WTC11 (cell line): ENCODE measurements around the gene RGS9. TPM values are rescaled to one million over a fixed set of nuclear protein-coding genes. Genes with fewer than 3 reads are reported as not detected.

Experiments
- CREB1 ChIP-seq: sonication (generic); formaldehyde crosslinking; IDR thresholded peaks from 2 replicates; pipeline ENCODE4 v1.8.0; 2023; ENCODE audit warnings: mild to moderate bottlenecking, missing genetic modification reagents
- CREM ChIP-seq: sonication (generic); formaldehyde crosslinking; IDR thresholded peaks from 2 replicates; pipeline ENCODE4 v1.8.1; 2022; ENCODE audit warnings: mild to moderate bottlenecking, missing genetic modification reagents, moderate library complexity
- EMX1 ChIP-seq: fragments of 250-450 bp; sonication (Bioruptor Pico); IDR thresholded peaks from 2 replicates; pipeline ENCODE4 v1.8.0; 2021; ENCODE audit warnings: mild to moderate bottlenecking
- FOXJ3 ChIP-seq: sonication (generic); formaldehyde crosslinking; IDR thresholded peaks from 2 replicates; pipeline ENCODE4 v1.9.0; 2021; ENCODE audit warnings: missing genetic modification reagents, mild to moderate bottlenecking, borderline replicate concordance
- GTF2I ChIP-seq: fragments of 250-450 bp; sonication (Bioruptor Pico); conservative IDR thresholded peaks from 2 replicates; pipeline ENCODE4 v1.4.0; 2021; ENCODE audit warnings: mild to moderate bottlenecking
- JAZF1 ChIP-seq: fragments of 250-450 bp; sonication (Bioruptor Pico); IDR thresholded peaks from 2 replicates; pipeline ENCODE4 v1.9.0; 2021; ENCODE audit warnings: moderate library complexity, mild to moderate bottlenecking, inconsistent platforms
- JUN ChIP-seq: sonication (generic); formaldehyde crosslinking; IDR thresholded peaks from 2 replicates; pipeline ENCODE4 v1.8.0; 2023; ENCODE audit warnings: mild to moderate bottlenecking, missing genetic modification reagents
- NR1H2 ChIP-seq: sonication (generic); formaldehyde crosslinking; IDR thresholded peaks from 2 replicates; pipeline ENCODE4 v1.9.0; 2021; ENCODE audit warnings: mild to moderate bottlenecking, moderate library complexity, missing genetic modification reagents
- RORB ChIP-seq: fragments of 250-450 bp; sonication (Bioruptor Pico); IDR thresholded peaks from 2 replicates; pipeline ENCODE4 v1.9.0; 2021; ENCODE audit warnings: mild to moderate bottlenecking
- ZNF121 ChIP-seq: sonication (generic); formaldehyde crosslinking; IDR thresholded peaks from 2 replicates; pipeline ENCODE4 v1.8.0; 2023; ENCODE audit warnings: missing genetic modification reagents
- total RNA-seq: library from RNA; stranded (reverse); gene quantifications from 3 replicates; pipeline ENCODE4 v1.2.3, GENCODE V29; 2021
- TF ChIP-seq, protein P1 (sequence below): fragments of 250-450 bp; sonication (Bioruptor Pico); IDR thresholded peaks from 2 replicates; pipeline ENCODE4 v2.1.2; 2022; ENCODE audit warnings: mild to moderate bottlenecking, moderate library complexity
- TF ChIP-seq, protein P2 (sequence below): sonication (generic); formaldehyde crosslinking; IDR thresholded peaks from 2 replicates; pipeline ENCODE4 v1.8.0; 2022; ENCODE audit warnings: missing genetic modification reagents
- TF ChIP-seq, protein P3 (sequence below): sonication (generic); formaldehyde crosslinking; IDR thresholded peaks from 2 replicates; pipeline ENCODE4 v1.8.1; 2022; ENCODE audit warnings: missing genetic modification reagents, borderline replicate concordance
- TF ChIP-seq, protein P4 (sequence below): sonication (generic); formaldehyde crosslinking; IDR thresholded peaks from 2 replicates; pipeline ENCODE4 v1.8.0; 2022; ENCODE audit warnings: mild to moderate bottlenecking, missing genetic modification reagents
- TF ChIP-seq, protein P5 (sequence below): sonication (generic); formaldehyde crosslinking; IDR thresholded peaks from 2 replicates; pipeline ENCODE4 v1.8.0; 2023; ENCODE audit warnings: mild to moderate bottlenecking, missing genetic modification reagents

The RGS9 gene
- total RNA-seq, 1 experiment from 2014 or later, result 11.3 TPM

DNA sequence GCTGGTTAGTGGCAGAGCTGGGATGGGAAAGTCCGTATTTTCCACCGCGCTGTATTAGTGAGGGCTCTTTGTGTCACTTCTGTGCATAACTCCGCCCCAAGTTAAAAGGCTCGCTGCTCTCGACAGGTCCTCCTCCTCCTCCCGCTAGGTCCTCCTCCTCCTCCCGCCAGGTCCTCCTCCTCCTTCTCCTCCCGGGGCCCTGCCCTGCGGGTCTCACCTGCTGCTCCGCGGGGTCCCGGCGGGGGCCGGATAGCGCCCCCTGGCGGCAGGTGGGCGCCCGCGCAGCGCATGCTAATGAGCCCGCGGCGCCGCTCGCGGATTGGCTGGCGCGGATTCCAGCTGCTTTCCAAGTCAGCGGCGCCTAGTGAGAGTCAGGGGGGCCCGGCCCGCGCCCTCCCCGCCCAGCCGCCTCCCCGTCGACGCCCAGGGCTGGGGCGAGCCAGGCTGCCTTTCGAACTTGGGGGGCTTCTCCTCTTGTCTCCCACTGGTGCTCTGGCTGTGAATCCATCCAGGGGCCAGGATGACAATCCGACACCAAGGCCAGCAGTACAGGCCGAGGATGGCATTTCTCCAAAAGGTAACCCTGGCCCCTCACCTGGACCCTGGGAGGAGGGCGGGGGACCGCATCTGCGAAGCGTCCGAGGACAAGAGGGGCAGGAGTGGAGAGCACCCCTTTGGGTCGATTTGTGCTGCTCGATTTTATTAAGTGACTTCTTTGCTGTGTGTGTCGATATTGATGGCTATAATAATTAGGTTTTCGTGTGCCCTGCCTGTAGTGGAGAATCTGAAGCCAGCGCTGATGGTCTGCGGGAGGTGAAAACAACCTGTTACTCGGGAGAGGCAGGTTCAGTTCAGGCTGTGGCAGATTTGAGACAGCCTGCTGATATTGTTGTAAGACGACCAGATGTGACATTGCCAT lies at the start of gene RGS9 (continued):
- TF ChIP-seq CREB1 (CRISPR knock-in tag), result no peak
- TF ChIP-seq, protein P1, sequence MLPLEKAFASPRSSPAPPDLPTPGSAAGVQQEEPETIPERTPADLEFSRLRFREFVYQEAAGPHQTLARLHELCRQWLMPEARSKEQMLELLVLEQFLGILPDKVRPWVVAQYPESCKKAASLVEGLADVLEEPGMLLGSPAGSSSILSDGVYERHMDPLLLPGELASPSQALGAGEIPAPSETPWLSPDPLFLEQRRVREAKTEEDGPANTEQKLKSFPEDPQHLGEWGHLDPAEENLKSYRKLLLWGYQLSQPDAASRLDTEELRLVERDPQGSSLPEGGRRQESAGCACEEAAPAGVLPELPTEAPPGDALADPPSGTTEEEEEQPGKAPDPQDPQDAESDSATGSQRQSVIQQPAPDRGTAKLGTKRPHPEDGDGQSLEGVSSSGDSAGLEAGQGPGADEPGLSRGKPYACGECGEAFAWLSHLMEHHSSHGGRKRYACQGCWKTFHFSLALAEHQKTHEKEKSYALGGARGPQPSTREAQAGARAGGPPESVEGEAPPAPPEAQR (CRISPR knock-in tag), result 0 out of 2 replicates have a peak, but pooled peaks have one; percentile 31
- TF ChIP-seq CREM (CRISPR knock-in tag), result no peak
- TF ChIP-seq FOXJ3, result no peak
- TF ChIP-seq, protein P2, sequence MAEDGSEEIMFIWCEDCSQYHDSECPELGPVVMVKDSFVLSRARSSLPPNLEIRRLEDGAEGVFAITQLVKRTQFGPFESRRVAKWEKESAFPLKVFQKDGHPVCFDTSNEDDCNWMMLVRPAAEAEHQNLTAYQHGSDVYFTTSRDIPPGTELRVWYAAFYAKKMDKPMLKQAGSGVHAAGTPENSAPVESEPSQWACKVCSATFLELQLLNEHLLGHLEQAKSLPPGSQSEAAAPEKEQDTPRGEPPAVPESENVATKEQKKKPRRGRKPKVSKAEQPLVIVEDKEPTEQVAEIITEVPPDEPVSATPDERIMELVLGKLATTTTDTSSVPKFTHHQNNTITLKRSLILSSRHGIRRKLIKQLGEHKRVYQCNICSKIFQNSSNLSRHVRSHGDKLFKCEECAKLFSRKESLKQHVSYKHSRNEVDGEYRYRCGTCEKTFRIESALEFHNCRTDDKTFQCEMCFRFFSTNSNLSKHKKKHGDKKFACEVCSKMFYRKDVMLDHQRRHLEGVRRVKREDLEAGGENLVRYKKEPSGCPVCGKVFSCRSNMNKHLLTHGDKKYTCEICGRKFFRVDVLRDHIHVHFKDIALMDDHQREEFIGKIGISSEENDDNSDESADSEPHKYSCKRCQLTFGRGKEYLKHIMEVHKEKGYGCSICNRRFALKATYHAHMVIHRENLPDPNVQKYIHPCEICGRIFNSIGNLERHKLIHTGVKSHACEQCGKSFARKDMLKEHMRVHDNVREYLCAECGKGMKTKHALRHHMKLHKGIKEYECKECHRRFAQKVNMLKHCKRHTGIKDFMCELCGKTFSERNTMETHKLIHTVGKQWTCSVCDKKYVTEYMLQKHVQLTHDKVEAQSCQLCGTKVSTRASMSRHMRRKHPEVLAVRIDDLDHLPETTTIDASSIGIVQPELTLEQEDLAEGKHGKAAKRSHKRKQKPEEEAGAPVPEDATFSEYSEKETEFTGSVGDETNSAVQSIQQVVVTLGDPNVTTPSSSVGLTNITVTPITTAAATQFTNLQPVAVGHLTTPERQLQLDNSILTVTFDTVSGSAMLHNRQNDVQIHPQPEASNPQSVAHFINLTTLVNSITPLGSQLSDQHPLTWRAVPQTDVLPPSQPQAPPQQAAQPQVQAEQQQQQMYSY (CRISPR knock-in tag), result 0 out of 2 replicates have a peak, but pooled peaks have one; percentile 11
- TF ChIP-seq EMX1, result no peak
- no peak for TF ChIP-seq RORB (CRISPR knock-in tag)
- TF ChIP-seq GTF2I (CRISPR knock-in tag), result no peak
- TF ChIP-seq JAZF1 (CRISPR knock-in tag), result no peak
- TF ChIP-seq, protein P3, sequence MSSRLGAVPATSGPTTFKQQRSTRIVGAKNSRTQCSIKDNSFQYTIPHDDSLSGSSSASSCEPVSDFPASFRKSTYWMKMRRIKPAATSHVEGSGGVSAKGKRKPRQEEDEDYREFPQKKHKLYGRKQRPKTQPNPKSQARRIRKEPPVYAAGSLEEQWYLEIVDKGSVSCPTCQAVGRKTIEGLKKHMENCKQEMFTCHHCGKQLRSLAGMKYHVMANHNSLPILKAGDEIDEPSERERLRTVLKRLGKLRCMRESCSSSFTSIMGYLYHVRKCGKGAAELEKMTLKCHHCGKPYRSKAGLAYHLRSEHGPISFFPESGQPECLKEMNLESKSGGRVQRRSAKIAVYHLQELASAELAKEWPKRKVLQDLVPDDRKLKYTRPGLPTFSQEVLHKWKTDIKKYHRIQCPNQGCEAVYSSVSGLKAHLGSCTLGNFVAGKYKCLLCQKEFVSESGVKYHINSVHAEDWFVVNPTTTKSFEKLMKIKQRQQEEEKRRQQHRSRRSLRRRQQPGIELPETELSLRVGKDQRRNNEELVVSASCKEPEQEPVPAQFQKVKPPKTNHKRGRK, result no peak
- TF ChIP-seq ZNF121 (CRISPR knock-in tag), result no peak
- TF ChIP-seq, protein P4, sequence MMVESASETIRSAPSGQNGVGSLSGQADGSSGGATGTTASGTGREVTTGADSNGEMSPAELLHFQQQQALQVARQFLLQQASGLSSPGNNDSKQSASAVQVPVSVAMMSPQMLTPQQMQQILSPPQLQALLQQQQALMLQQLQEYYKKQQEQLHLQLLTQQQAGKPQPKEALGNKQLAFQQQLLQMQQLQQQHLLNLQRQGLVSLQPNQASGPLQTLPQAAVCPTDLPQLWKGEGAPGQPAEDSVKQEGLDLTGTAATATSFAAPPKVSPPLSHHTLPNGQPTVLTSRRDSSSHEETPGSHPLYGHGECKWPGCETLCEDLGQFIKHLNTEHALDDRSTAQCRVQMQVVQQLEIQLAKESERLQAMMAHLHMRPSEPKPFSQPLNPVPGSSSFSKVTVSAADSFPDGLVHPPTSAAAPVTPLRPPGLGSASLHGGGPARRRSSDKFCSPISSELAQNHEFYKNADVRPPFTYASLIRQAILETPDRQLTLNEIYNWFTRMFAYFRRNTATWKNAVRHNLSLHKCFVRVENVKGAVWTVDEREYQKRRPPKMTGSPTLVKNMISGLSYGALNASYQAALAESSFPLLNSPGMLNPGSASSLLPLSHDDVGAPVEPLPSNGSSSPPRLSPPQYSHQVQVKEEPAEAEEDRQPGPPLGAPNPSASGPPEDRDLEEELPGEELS (CRISPR knock-in tag), result no peak
- no peak for TF ChIP-seq JUN
- TF ChIP-seq, protein P5, sequence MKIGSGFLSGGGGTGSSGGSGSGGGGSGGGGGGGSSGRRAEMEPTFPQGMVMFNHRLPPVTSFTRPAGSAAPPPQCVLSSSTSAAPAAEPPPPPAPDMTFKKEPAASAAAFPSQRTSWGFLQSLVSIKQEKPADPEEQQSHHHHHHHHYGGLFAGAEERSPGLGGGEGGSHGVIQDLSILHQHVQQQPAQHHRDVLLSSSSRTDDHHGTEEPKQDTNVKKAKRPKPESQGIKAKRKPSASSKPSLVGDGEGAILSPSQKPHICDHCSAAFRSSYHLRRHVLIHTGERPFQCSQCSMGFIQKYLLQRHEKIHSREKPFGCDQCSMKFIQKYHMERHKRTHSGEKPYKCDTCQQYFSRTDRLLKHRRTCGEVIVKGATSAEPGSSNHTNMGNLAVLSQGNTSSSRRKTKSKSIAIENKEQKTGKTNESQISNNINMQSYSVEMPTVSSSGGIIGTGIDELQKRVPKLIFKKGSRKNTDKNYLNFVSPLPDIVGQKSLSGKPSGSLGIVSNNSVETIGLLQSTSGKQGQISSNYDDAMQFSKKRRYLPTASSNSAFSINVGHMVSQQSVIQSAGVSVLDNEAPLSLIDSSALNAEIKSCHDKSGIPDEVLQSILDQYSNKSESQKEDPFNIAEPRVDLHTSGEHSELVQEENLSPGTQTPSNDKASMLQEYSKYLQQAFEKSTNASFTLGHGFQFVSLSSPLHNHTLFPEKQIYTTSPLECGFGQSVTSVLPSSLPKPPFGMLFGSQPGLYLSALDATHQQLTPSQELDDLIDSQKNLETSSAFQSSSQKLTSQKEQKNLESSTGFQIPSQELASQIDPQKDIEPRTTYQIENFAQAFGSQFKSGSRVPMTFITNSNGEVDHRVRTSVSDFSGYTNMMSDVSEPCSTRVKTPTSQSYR (CRISPR knock-in tag), result no peak
- no peak for TF ChIP-seq NR1H2 (CRISPR knock-in tag)
